ENCODE data around the gene NDUFB7.
"Not testable (repeated sequence)": the region's sequence is repeated elsewhere in the genome, so short reads cannot be mapped to it uniquely, and the experiment has no call there.

NDUFB7 gene

DNA sequence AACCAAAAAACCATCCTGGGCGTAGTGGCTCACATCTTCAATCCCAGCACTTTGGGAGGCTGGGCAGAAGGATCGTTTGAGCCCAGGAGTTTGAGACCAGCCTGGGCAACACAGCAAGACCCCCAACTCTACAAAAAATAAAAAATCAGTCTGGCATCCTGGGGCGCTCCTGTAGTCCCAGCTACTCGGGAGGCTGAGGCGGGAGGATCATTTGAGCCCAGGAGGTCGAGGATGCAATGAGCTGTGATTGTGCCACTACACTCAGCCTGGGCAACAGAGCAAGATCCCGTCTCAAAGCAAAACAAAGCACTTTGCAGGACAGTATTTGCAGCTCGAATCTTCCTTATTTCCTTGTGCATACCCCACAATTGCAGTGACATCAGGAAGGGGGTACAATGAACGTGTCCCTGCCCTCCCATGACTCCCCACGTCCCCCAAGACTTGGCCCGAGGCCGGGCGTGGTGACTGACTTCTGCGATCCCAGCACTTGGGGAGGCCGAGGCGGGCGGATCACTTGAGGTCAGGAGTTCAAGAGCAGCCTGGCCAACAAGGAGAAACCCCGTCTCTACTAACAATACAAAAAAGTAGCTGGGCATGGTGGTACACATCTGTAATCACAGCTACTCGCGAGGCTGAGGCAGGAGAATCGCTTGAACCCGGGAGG, 870 bp downstream of the NDUFB7 start:
- no peak for DNase-seq (ENCODE audit: low read depth in 2 of 2)

DNA sequence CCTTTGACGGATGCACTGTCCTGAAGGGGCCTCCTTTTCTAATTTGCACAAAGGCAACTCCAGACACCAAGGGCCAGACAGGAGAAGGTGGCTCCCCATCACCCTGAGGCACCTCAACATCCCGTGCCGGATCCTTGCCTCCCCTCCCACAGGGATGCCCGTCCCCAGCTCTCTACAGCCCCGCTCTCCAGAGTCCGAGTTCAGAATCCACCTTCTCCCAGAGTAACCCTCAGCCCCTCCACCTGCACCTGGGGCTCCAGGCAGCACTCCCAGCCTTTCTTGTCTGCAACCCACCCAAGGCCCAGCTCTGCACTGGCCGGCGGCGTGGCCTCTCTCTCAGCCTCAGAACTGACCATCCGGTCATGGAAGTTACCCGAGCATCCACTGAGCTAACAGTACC, 4.8 kb downstream of the NDUFB7 start:
- DNase-seq (ENCODE audit: low read depth in 2 of 2), result no peak

DNA sequence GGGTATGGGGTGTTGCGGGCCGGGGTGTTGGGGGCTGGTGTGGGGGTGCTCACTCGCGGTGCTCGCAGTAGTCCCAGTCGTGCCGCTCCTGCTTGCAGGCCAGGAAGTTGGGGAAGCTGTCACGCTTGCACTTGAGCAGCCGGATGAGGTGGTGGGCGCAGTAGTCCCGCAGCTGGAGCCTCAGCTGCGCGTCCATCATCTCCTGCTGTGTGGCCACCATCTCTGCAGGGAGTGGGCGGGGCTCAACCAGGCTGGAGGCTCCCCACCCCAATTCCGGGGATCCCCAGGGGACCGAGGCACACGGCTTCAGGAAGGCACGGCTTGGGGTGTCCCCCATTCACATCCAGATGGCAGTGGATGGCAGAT, 5.2 kb downstream of the NDUFB7 start:
- DNase-seq (ENCODE audit: low read depth in 2 of 2), result no peak

GRCh38 chr19:14565765-14566711, 5.8 kb downstream of the NDUFB7 start:
- no peak for DNase-seq (ENCODE audit: low read depth in 2 of 2)

GRCh38 chr19:14565298-14565679, 6.6 kb downstream of the NDUFB7 start:
- no peak for DNase-seq (ENCODE audit: low read depth in 2 of 2)

DNA sequence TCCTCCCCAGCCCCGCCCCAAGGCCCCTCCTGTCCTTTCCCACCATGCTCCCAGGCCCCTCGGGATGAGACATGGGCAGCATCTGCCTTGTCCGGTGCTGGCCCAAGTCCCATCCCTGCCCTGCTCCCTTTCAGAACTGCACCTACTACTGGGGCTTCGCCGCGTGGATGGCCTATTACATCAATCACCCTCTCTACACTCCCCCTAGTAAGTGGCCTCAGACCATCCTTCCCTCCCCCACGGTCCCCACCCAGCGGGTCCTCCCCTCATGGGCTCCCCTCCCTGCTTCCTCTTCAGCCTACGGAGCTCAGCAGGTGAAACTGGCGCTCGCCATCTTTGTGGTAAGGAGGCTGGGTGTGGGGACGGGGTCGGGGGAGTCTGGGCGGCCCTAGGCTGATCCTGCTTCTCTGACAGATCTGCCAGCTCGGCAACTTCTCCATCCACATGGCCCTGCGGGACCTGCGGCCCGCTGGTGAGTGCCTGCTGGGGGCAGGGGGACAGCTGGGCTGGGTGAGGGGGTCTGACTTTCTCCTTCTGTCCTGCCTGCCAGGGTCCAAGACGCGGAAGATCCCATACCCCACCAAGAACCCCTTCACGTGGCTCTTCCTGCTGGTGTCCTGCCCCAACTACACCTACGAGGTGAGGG, 7.1 kb downstream of the NDUFB7 start:
- DNase-seq (ENCODE audit: low read depth in 2 of 2), result not testable (repeated sequence)

DNA sequence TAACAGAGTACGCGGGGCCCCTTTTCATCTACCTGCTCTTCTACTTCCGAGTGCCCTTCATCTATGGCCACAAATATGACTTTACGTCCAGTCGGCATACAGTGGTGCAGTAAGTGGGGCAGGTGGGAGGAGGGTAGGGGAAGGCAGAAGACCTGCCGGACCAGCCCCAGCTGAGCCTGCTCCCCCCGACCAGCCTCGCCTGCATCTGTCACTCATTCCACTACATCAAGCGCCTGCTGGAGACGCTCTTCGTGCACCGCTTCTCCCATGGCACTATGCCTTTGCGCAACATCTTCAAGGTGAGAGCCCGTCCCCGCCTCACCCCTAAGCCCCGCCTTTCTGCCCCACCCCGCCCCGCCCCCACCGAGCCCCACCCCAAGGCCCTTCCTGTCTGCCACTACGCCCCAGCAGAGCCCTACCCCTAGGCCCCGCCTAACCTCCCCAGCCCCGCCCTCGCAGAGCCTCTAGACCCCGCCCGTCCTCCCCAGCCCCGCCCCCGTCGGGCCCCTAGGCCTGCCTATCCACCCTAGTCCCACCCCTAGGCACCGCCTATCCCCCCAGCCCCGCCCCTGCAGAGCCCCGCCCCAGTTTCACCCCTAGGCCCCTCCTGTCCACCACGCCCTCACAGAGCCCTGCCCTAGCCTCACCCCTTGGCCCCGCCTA, 7.7 kb downstream of the NDUFB7 start:
- DNase-seq (ENCODE audit: low read depth in 2 of 2), result no peak

GRCh38 chr19:14563590-14563926, 8.3 kb downstream of the NDUFB7 start:
- no peak for DNase-seq (ENCODE audit: low read depth in 2 of 2)

- DNase-seq (ENCODE audit: low read depth in 2 of 2), result no peak
Observed at GRCh38 chr19:14562660-14563589, 8.9 kb downstream of the NDUFB7 start.

- DNase-seq (ENCODE audit: low read depth in 2 of 2), result no peak
Observed at GRCh38 chr19:14561847-14562351, 10.0 kb downstream of the NDUFB7 start.

- no peak for DNase-seq (ENCODE audit: low read depth in 2 of 2)
Observed at GRCh38 chr19:14561249-14561648, 10.6 kb downstream of the NDUFB7 start.

GRCh38 chr19:14560776-14561108, 11.1 kb downstream of the NDUFB7 start:
- no peak for DNase-seq (ENCODE audit: low read depth in 2 of 2)

DNA sequence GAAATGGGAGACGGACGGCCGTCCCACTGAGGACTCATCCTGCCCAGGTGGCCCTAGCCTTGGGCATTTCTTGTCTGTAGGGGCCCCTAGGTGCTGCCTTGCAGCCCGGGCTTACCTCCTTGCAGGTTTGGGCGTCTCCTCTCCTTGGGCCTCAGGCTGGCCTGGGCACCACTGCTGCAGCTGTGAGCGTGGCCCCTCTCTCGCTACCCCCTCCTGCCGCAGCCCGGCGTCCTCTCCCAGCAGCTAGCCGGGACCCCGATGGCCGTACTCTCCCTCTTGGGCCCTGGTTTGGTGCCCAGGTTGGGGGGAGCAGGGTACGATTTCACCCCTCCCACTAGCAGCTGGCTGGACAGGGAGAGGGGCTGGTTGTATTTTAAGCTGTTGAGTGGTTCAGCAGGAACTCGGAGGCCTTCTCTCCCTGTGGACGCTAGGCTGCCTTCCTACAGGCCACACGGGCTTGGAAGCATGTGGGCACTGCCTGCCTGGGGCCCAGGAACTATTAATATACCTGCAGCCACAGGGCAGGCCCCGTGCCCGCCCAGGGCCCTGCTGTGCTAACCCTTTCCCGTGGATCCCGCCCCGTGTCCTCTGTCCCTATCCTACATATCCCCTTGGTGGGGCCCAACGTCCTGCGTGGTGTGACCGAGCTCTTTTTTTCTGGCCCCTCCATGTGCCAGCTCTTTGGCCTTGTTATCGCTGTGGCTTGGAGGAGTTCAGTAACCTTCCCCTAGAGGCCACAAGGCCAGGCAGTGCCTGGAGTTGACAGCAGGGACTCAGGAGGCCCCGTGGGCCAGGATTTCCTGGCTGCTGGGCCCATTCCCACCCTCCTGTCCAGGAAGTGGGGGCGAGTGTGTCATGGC, 11.7 kb downstream of the NDUFB7 start:
- no peak for DNase-seq (ENCODE audit: low read depth in 2 of 2)

DNA sequence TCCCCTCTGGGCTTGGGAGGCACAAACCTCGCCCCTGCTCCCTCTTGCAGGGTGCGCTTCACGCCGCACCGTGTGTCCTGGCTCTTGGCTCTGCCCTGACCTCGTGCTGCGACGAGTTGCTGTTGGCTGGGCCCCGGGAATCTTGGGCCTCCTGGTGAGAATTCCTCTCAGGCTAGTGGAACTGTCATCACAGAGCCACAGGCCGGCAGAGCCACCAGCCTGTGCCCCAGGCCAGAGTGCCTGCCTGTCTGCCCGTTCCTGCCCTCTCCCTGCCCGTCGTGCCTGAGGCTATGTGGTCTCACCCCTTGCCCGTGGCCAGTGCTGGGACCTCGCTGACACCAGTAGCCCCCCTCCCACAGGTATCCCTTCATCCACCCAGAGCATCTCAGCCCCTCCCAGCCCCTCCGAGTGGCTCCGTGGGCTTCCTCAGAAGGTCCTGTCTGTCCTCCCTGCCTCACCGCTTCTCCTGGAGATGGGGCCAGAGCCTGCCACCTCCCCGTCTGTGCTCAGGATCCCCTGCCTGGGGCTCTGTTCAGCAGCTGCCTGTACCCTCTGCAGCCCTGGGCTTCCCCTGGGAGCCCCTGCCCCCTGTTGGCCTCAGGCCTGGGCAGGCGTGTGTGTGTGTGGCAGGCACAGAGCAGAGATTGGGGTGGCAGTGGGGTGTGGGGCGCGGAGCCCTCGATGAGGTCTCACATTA, 13.3 kb downstream of the NDUFB7 start:
- no peak for DNase-seq (ENCODE audit: low read depth in 2 of 2)

DNA sequence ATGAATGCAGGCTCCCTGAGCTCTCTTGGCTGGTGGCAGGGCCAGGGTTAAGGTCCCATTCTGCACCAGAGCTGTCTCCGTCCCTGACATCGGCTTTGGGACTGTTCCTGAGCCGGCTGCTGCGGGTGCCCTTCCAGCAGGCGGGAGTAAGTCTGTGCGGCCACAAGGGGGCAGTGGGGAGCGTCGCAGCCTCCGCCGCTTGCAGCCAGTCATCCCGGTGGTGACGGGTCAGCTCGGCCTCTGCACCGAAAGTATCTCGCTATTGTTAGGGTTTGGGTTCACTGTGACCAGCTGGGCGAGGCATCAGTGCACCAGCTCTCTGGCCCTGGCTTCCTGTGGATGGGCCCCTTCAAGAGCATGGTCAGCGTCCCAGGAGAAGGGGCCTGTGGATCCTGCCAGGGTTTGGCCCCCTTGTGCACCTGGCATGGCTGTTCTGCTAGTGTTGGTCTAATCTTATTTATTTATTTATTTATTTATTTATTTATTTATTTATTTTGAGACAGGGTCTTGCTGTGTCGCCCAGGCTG, 15.1 kb downstream of the NDUFB7 start:
- no peak for DNase-seq (ENCODE audit: low read depth in 2 of 2)

DNA sequence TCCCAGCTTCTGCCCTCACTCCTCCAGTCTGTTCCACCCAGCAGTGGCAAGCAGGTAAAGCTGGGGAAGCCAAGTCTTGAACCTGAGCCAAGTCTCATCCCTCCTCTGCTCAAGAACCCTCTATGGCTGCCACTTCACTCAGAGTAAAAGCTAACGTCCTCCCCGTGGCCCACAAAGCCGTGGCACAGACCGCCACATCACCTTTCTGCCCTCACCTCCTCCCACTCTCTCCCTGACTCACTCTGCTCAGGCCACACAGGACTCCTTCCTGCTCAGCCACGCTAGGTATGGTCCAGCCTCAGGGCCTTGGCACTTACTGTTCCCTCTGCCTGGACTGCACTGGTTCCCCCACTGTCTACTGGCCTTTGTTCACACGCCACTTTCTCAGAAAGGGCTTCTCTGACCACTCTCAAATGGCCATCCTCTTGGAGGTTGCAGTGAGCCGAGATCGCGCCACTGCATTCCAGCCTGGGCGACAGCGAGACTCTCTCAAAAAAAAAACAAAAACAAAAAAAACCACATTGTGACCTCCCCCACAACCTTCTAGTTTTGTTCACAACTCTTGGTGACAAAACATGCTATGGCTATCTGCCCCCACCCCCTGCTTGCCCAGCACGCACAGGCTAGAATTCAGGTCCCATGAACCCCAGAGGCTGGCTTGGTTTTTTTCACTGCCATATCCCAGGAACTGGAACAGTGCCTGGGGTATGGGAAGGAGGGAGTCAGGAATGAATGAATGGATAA, 15.8 kb downstream of the NDUFB7 start:
- DNase-seq (ENCODE audit: low read depth in 2 of 2), result no peak

DNA sequence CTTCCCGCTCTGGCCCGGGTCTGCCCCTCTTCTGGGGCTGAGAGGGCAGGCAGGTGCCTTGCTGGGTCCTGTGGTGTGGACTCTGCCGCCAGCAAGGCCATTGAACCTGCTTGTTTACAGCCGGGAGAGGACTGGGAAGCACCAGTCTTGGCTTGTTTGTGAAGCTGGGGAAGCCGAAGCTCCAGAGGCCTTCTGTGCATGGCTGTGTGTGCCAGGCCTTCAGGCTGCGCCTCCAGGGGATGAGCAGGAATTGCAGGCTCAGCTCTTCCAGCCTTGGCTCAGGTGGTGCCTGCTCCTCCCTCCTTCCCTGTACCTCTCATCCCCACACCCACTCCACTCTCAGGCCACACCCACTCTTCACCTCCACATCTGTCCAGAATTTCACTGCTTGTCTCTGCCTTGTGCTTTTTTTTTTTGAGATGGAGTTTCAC, 17.5 kb downstream of the NDUFB7 start:
- DNase-seq (ENCODE audit: low read depth in 2 of 2), result no peak

- no peak for DNase-seq (ENCODE audit: low read depth in 2 of 2)
Observed at GRCh38 chr19:14553939-14554243, 18.0 kb downstream of the NDUFB7 start.

Measured in fibroblast of skin of left biceps (primary cell).